ENCODE data around the gene LMOD2. TPM values are rescaled to one million over a fixed set of nuclear protein-coding genes. Genes with fewer than 3 reads are reported as not detected.

Gene LMOD2
- polyA plus RNA-seq, 3 donors: 0.03 to 1.2 TPM; not detected in 1

DNA sequence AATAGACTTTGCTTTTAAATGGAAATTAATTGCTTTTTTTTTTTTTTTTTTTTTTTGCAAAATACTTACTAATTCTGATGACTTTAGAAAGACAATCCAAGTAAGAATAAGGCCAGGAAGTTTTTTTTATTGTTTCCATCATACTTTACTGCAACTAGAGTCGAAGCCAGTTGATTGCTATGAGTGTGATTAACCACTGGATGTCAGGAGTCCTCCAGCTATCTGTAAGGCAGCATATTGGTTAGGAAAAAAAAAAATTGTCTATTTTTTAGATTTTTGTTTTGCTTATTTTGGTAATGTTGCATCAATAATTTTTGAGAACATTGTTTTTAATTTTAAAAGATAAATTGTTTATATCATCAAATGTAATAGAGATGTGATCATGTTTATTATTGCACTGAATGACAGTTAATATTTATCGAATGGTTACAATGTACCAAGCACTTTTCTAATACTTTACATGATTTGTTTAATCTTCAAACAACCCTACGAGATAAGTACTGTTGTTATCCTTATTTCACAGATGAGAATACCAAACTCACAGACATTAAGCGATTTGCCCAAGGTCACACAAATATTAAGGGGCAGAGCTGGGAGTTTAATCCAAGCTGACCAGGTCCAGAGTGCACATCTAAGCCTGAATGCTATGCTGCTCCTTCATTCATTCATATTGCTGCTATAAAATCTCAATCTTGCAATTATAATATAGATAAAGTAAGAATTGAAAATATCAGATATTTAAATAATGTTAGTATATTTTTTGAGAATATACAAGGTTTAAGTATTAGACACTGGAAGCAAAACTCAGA, 19.9 kb upstream of the LMOD2 start:
- H3K27ac ChIP-seq (ENCODE audit: low read depth, low read length): no peak overlapping the region
- WGBS, 3 donors: 23 to 58% (median 52%) methylated on average over 4 of the region's 4 CpGs

DNA sequence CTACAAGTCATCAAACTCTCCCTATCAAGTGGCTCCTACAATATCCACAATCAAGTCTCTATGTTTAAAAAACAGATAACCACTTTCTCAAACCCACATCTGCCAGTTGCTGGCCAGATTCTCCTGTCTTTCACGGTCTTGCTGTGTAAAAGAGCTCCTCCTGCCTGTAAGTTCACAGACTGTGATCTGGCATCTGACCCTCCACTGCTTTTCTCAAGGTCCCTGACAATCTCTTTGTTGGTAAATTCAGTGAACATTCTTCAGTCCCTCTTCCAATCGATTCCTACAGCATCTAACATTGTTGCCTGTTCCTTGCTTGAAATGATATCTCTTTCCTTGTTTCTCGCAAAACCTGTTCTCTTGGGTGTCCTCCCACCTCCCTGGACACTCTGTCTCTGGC, 18.5 kb upstream of the LMOD2 start:
- no peak overlapping the region for H3K27ac ChIP-seq (ENCODE audit: low read depth, low read length)
- 54 to 62% (median 55%) methylated on average over 3 of the region's 3 CpGs for WGBS, 3 donors

DNA sequence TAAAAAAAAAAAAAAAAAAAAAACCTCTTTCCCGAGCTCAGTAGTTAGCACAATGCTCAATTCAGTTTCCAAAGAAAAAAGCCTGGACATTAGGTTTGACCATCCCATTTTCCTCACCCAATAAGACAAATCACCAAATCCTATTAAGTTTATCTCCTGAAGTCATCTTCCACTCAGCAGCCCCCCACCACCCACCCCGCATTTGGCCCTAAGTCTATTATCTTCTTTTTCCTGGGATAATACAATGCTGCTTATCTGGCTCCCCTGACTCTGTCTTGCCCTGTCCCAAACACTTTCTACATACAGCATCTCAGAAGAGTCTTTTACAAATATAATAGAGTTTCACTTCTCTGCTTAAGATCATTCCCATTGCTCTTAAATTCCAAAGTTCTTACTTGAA, 17.8 kb upstream of the LMOD2 start:
- 84 to 93% (median 89%) methylated on average over 2 of the region's 2 CpGs for WGBS, 3 donors
- no peak overlapping the region for H3K27ac ChIP-seq (ENCODE audit: low read depth, low read length)

DNA sequence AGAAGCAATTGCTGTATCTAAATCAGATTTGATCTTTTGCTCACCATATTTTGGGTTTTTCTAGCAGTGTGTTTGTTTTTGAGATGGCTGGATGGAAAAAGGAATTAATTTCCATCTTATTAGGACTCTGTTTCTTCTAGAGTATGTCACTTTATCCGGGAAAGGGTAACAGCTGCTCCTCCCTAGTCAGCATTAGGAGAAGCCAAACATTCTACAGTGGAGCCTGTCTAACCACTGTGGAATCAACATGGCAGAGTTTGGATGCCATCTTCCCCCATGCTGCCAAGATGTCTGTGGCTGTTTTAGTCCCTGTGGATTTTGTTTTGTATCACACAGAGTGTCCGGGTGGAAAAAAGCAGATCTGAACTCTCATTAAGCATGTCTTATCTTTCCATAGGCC, 16.0 kb upstream of the LMOD2 start:
- no peak overlapping the region for H3K27ac ChIP-seq (ENCODE audit: low read depth, low read length)
- WGBS, 3 donors: 82 to 95% (median 89%) methylated on average over 2 of the region's 2 CpGs

DNA sequence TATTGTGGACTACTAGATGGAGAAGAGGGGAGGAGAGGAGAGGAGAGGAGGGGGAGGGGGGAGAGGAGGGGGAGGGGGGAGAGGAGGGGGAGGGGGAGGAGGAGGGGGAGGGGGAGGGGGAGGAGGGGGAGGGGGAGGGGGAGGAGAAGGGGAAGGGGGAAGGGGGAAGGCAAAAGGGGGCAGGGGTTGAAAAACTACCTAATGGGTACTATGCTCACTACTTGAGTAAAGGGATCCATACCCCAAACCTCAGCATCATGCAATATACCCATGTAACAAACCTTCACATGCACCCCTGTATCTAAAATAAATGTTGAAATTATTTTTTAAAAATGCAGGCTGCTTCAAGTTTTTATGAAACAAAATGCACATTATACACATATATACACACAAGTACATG, 15.1 kb upstream of the LMOD2 start:
- H3K27ac ChIP-seq (ENCODE audit: low read depth, low read length): no peak overlapping the region

DNA sequence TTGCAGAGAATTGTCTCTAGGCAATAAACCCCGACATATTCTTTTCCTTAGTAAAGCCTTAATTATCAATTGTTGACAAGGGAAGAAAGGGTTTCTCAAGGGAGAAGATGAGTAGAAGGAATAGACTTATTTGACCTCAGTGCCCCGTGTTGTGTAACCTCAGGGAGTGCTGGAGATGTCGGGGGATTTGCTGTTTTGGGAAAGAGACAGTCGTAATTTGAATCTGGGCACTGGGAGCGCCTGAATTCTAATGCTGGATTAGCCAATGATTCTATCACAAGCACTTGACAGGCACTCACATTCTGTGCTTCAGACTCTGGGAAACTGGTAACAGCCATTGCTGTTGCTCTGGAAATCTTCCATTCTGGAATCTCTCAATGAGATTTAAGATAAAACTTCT, 13.8 kb upstream of the LMOD2 start:
- H3K27ac ChIP-seq (ENCODE audit: low read depth, low read length): no peak overlapping the region
- 69 to 90% (median 79%) methylated on average over 5 of the region's 5 CpGs for WGBS, 3 donors

DNA sequence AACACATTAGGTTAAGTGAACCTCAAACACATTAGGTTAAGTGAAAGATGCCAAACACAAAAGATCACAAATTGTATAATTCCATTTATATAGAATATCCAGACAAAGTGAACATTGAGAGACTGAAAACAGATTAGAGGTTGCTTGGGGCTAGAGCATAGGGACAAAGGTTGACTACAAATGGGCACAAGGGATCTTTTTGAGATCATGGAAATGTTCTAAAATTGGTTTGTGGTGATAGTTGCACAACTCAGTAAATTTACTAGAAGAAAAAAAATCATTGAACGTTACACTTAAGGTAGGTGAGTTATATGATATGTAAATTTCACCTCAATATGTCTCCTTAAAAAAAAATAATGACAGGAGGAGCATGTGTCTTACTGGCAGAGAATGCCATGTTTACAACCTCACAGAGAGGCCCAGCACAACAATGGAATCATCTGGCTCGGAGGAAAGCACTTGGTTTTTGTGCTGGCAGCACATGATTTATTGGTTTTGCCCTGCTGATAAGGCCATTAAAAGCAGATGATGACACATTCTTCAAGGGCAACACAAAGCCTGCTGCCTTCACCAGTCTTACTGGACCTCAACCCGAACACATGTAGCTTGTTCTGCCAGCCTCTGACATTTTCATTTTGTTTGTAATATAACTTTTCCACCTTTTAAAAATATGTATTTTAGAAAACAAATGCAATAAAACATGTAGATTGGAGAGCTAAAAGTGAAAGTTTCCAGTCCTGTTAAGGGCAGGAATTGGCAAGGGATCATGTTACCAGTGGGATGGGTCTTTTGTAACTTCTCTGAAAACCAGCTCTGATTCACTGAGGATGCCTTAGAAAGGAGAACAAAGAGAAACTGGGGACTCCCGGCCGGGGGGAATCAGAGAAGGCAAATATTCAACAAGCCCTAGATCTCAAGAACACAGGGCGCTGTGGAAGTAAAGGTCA, 11.9 kb upstream of the LMOD2 start:
- 29 to 33% (median 33%) methylated on average over 6 of the region's 6 CpGs for WGBS, 3 donors
- no peak overlapping the region for H3K27ac ChIP-seq (ENCODE audit: low read depth, low read length)

DNA sequence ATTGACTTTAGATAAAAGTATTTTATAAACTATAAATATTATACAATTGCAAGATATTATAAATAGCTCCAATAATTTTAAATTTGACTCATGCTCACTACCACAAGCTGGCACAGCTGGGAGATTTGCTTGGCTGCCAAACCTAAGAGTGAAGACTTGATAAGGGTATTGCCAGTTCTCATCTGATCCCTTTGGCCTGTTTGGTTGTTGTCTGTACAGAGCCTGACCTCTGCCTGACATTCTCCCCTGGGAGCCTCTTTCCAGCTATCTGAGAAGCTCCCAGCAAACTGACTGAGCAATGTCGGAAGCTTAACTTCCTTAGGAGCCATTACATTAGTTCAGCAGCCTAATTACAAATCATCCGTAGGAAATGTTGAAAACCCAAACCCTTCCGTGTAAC, 10.2 kb upstream of the LMOD2 start:
- no peak overlapping the region for H3K27ac ChIP-seq (ENCODE audit: low read depth, low read length)

DNA sequence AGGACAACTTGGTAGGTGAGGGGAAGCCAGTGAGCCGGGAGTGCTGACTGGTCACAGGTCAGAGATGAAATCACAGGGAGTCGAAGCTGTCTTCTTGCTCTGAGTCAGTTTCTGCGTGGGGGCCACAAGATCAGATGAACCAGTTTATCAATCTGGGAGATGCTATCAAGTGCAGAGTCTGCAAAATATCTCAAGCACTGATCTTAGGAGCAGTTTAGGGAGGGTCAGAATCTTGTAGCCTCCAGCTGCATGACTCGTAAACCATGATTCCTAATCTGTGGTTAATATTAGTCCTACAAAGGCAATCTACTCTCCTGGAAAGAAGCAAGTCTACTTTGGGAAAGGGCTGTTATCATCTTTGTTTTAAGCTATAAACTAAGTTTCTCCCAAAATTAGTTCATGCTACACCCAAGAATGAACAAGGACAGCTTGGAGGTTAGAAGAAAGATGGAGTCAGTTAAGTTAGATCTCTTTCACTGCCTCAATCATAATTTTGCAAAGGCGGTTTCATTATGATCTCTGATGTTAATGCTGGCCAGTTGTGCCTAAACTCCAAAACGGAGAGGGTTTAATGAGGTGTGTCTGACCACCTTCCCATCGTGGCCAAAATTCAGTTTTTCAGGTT, 8.4 kb upstream of the LMOD2 start:
- 84 to 86% (median 85%) methylated on average over 7 of the region's 7 CpGs for WGBS, 3 donors

More for the DNA sequence above, 10.2 kb upstream of the LMOD2 start:
- WGBS, 3 donors: 30 to 57% (median 37%) methylated on average over 3 of the region's 3 CpGs

DNA sequence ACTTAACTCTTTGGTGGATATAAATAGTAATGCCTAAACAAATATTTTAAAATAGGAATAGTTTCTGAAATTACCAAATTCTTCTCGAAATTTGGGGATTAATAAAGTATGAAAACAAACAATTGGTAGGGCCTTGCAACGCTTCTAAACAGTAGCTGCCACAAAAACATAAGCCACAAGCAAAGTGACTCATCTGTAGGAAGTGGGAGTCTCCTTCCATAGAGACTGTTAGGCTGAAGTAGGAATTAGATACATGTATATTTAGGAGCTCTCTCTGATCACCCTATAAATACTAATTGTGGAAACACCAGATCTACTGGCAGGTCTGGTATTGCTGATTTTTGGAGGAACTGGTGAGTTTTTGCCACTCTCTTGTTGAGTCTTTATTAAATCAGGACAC, 5.7 kb upstream of the LMOD2 start:
- H3K27ac ChIP-seq (ENCODE audit: low read depth, low read length): no peak overlapping the region
- WGBS, 3 donors: 72 to 86% (median 83%) methylated on average over 2 of the region's 2 CpGs

More for the DNA sequence above, 8.4 kb upstream of the LMOD2 start:
- H3K27ac ChIP-seq (ENCODE audit: low read depth, low read length): no peak overlapping the region

DNA sequence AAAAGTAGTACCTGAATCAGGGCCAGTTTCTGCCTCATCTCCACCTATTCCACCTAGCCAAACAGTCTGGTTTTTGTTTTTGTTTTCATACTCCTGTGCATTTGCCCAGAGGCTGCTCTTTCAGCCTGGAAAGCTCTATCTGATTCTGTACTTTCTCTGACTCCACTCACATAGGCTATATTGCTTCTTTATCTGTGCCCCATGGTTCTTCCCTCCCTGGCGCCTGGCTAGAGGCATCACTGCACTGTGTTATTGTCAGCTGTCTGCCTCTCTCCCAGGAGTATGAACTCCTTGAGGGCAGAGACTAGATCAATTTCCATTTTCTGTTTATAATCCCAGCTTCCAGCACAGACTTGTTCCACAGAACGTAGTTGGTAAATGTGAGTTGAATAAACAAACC, 5.1 kb upstream of the LMOD2 start:
- WGBS, 3 donors: 77 to 84% (median 81%) methylated on average over 2 of the region's 2 CpGs
- H3K27ac ChIP-seq (ENCODE audit: low read depth, low read length): no peak overlapping the region

DNA sequence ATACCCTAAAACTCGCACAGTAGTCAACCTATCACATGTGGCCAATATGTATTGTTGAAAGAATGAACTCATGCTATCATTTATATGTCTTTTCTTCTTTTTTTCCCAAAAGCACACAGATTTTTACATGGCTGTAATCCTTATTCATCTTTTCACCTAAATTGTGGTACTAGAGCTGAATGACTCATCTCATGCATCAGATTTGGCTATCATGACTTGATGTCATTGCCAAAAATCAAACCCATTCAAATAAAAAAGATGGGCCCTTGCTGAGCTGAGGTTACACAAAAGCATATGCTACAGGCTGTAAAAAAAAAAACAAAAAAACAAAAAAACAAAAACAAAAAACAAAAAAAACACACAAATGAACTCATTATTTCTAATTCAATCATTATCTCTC, 3.3 kb upstream of the LMOD2 start:
- no peak overlapping the region for H3K27ac ChIP-seq (ENCODE audit: low read depth, low read length)
- 95 to 98% (median 97%) methylated on average over 1 of the region's 1 CpG for WGBS, 3 donors

DNA sequence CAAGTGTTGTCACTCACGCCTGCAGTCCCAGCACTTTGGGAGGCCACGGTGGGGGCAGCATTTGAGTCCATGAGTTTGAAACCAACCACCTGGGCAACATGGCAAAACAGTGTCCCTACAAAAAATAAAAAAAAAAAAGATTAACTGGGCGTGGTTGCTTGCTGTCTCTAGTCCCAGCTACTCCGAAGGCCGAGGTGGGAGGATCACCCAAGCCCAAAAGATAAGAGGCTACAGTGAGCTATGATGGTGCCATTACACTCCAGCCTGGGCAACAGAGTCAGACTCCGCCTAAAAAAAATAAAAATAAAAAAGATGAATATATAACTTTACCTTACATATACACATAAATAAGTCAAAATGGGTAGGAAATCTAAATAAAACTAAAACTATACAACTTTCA, 2.5 kb upstream of the LMOD2 start:
- H3K27ac ChIP-seq (ENCODE audit: low read depth, low read length): no peak overlapping the region
- WGBS, 3 donors: 87 to 90% (median 87%) methylated on average over 6 of the region's 6 CpGs

DNA sequence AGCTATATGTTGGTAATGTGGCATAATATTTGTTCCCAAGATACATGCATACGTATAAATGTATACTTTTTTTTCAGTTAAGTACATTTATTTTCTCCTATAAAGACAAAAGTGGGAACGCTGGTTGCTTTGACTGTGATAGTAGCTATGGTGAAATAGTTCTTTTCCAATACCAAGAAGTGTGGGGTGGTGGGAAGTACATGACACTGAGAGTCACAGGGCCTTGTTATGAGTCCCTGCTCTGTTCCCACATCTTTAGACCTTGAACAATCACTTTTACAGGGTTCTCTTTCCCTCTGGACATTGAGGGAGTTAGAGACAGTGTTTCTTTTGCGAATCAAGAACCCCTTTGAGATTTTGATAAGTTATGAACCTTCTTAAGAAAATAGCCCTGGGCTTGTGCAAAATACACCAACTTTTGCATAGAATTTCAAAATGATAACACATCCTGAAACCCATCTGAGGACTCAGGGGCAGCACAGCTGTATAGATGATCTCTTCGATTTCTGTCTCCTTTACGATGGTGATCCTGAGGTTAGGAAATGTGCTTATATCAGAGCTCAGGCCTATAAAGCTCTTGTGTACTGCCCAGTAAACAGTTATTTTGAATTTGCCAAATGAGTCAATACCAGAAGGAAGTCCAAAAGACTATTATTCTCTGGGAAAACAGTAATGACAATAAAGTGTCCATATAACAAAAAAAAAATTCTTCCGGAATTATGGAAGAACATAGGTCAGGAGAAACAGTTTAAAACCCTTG, 1.1 kb downstream of the LMOD2 start:
- no peak overlapping the region for H3K27ac ChIP-seq (ENCODE audit: low read depth, low read length)

DNA sequence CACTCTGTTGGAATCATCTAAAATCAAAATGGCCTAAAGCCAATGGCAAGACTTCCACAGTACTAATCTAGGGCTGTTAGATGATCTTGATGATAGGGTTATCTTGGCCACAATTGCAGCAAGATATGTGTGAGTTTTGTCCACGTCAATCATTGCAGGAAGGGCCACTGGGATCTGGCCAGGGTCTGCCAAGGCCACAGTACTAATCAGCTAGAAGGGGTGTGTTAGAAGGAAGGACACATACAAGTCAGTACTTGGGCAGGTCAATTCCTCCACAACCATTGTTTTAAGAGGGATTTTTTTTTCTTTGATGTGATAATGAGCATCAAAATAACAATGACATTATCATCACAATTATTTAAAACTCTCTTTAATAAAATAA, 1.6 kb downstream of the LMOD2 start:
- 44 to 69% (median 46%) methylated on average over 1 of the region's 1 CpG for WGBS, 3 donors
- H3K27ac ChIP-seq (ENCODE audit: low read depth, low read length): no peak overlapping the region

More for the DNA sequence above, 1.1 kb downstream of the LMOD2 start:
- 84 to 91% (median 85%) methylated on average over 6 of the region's 6 CpGs for WGBS, 3 donors

DNA sequence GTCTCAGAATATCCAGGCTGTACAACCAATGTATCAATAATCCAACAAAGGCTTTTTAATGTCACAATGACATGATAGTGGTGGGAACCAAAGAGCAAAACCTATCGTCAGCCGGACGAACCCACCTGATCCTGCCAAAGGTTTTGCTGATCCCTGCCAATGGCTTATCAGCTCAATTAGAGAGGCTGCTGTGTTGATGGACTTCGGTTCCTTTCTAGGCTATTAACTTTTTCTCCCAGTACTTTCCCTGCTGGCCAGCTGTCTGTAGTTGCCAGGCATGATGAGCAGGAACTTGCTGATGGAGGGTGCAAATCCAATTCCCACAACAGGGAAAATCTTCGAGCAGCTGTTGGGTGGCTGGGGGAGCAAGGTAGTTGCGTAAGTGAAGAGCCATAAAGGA, 2.4 kb downstream of the LMOD2 start:
- H3K27ac ChIP-seq (ENCODE audit: low read depth, low read length): no peak overlapping the region

DNA sequence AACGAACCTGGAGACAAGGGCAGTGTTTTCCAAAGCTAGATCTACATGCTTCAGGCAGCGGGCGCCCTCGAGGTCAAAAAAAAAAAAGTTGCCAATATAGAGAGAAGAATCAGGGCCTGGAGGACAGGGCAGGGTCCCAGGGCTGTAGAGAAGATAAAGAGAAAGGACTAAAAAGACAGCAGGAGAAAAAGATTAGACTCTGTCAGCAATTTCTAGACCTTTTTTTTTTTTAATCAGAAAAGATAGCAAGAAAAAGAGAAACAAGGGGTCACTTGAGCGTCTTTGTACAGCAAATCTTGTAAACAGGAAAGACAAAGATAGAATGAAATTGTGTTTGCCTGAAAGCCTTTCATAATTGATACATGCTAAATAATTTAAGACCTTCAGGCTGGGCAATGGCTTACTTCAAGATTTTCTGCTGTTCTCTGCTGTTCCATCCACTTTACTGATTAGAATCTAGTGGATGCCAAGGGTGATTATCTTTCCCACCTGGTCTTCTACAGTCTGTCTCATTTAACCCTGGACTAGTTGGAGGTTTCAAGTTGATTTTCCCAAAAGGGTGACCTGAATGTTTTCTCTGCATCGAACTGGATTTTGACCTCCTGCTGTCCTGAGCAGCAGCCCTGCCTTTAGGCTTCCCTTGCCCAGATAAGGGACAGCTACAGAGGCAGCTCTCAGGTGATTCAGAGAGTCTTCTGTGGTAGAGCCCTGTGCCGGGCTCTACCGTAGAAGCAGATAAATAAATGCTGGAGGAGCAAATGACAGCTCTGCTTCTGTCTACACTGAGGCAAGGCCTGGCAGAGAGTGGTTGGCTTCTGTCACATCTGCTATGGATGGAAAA, 5.1 kb downstream of the LMOD2 start:
- WGBS, 3 donors: 70 to 79% (median 74%) methylated on average over 8 of the region's 8 CpGs
- H3K27ac ChIP-seq (ENCODE audit: low read depth, low read length): no peak overlapping the region

More for the DNA sequence above, 2.4 kb downstream of the LMOD2 start:
- 83 to 86% (median 84%) methylated on average over 6 of the region's 6 CpGs for WGBS, 3 donors

DNA sequence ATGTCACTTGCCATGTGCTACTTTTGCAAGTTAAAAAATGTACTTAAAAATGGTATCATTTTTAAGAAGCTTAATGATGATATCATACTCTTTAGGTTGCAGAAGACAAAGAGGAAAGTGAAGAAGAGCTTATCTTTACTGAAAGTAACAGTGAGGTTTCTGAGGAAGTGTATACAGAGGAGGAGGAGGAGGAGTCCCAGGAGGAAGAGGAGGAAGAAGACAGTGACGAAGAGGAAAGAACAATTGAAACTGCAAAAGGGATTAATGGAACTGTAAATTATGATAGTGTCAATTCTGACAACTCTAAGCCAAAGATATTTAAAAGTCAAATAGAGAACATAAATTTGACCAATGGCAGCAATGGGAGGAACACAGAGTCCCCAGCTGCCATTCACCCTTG, 6.1 kb downstream of the LMOD2 start:
- WGBS, 3 donors: 56 to 80% (median 63%) methylated on average over 1 of the region's 1 CpG
- no peak overlapping the region for H3K27ac ChIP-seq (ENCODE audit: low read depth, low read length)

Data from adipose tissue (tissue), 3 donors.